Femur (tissue), 1 donor: ENCODE data around the gene SUSD3.

Experiments
- DNase-seq: peaks from one replicate; pipeline ENCODE4 v3.0.0-alpha.2; 2017

SUSD3 gene

DNA sequence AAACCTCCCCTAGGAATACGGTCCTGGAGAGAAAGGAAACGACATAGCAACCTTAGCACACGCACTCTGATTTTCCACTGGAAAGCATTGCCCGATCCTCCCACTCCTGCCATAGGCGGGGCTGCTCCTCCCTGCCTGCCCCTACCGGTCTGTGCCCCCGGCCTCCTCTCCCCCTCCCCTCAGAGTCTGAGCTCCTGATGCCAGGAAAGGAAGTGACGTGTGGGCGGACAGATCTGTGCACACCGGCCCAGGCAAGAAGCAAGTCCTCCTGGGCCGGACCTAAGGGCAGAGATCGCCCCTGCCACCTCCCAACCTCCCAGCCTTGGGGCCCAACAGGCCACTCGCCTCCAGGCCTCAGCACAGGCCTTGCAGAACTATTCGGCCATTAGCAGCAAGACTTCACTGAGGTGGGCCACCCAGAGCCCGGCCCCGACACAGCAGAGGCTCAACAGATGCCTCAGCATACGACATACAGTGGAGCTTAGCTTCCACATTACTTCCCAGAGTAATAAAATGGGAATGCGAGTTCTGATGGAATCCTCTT is 68.4 kb downstream of the SUSD3 start:
- peak; percentile 83 for DNase-seq

DNA sequence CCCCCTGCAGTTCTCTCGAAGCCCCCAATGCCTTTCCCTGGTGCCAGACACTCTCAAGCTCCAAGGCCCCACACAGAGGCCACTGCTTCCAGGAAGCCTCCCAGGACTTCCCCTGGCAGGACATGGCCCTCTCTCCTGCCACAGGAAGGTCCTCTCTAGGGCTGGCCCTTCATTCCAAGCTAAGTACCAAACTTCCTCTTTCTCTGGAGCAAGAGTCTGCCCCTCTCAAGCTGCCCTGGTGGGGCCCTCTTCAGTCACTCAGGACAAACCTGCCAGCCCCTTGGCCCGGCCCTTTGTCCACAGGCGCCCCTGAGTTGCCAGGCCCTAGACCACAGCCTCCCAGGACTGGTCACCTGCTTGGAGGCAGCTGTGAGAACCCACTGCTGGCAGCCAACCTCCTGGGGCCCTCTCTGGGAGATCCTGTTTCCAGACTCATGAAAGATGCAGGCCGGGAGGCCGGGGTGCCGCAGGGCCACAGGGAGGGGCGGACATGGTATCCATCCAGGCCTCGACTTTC is 69.0 kb downstream of the SUSD3 start:
- DNase-seq: peak; percentile 78

DNA sequence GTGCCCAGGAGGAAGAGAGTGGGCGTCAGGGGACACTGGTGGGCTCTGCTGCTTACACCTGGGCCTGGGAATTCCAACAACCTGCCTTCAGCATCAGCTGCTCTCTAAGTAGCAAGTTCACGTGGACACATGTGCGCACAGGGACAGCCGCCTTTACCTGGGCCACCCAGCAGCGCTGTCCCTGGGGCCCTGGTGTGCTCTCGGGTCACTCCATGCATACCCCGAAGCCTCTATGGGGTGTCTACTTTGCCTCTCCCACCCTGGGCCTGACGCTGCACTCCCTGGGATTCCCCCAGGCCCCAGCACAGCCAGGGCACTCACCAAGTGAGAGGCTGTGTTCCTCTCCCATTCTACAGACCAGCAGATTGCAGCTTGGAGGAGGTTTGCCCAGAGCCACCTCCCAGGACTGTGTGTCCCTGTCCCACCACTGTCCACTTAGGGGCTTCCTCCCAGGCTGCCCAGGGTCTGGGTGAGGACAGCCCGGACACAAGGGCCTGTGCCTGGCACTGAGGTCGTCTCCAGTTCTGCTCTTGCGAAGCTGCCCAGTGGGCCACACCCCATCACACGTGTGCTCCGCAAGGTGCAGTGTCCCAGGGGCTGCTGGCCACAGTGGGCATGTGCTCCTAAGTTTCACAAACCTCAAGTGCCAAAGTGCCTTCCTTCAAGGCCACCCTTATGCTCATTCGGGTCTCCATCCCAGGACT is 69.7 kb downstream of the SUSD3 start:
- DNase-seq: peak; percentile 15

DNA sequence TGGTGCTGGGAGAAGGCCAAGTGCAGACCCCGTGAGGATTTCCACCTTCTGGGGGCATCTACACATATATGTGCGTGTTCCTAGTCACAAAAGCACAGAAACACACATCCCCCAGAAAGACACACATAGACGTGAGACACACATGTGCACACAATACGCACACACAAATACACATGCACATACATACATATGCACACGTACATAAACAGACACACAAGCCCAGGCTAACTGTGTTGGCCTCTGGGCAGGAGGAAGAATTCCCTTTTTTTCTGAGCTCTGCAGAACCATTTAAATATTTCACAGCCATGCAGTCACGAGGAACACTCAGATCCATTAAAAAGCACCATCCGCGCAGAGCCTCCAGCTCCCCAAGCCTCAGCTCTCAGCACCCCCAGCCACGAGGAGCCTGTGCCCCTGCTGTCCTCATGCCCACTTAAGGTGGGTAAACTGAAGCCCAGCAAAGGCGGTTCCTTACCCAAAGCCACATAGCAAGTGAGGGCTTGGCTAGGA is 70.3 kb downstream of the SUSD3 start:
- DNase-seq: peak; percentile 12

DNA sequence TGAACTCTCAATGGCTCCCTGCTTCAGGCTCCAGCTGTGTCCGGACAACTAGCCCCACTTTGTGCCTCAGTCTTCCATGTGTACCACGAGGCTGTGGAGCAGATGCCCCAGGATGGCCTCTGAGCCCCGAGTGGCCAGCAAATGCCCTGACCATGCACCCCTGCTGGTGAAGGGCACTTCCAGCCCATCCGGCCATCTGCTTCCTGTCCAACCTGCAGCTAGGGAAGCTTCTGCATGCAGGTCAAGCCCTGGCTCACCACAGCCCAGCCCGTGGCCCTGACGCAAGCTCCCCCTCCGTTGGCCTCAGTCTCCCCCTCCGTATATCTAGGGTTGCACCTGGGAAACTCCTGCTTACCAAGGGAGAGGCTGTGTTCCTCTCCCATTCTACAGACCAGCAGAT is 70.8 kb downstream of the SUSD3 start:
- peak; percentile 46 for DNase-seq

DNA sequence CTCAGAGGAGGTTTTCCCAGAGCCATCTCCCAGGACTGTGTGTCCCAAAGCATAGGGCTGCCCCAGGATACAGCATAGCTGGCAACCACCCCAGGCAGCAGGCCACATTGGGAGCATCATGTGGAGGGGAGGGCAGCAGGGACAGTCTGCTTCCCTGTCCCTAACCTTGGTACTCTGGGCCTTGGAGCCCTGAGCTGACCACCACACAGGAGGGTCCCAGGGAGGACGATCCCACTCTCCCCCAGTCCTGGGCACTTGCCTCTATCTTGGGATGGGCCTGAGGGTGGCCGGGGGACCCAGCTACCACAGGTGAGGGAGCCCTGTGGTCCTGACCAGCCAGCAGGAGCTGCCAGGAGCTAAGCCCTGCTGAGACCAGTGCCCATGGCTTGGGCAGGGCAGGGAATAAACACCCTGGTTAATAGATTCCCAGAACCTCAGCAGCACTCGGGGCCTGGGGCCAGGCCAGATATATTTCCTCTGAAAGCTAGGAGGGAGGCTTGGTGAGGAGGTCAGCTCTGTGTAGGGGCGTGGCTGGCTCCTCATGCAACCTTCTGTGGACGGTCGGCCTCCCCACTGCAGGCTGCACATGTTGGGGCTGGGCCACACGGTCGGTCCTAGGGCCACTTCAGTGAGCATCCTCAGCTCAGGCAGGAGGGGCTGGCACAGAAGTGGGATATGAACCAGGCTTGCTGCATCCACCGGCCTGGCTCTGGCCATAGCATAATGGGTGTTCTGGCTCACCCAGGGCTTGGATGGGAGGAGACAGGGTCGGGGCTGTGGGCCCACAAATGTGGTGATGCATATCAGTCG is 71.4 kb downstream of the SUSD3 start:
- DNase-seq: peak; percentile 23

DNA sequence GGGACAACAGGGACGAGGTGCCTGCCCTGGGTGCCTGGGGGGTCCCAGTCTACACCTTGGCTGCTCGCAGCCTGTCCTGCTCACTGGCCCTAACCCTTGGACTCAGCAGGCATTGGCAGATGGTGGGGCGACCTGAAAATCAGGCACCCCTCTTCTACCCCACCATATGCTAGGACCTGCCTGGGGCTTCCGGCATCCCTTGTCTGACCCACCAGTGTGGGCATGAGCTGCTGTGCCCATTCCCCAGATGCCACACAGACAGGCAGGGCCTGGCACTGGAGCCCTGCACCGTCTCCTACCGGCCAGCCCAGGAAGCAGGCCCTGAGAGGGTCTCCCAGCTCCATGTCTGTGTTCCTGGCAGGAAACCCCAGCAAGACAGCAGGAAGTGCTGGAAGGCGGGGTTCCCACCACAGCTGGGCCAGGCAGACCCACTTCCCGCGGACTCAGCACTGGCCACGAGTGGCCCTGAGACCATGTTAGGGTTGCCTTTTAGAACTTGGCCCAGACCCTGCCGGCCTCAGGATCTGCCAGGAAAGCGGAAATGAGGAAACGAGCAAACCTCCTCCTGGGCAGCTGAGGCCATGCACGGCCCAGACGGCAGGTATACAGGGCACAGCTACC is 72.5 kb downstream of the SUSD3 start:
- DNase-seq: peak; percentile 72

DNA sequence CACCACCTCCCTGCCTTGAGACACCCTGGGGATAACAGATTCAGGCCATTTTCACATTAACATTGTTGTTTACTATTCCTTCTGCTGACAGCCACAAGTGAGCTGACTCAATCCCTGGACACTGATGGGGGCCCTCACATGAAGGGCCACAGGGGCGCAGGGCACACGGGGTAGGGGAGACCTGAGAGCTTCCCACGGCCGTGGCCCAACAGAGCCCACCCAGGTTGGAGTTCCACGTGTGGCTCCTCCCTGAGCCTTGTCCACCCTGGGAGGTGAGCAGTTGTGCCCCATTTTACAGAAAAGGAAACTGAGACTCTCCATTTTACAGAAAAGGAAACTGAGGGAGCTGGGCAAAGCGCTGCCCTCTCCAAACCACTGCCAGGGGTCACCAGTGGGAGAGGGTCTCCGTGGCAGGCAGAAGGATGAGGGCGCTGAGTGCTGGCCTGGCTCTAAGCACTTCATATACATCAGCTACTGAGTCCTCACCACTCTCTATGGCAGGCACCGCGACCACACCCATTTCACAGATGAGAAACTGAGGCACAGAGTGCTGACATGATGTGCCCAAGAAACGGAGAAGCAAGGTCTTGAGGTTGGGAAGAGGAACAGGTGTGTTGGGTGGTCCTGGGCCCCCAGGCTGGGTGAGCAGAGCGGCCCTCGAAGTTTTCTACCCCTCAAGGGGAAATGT is 73.2 kb downstream of the SUSD3 start:
- DNase-seq: no peak

DNA sequence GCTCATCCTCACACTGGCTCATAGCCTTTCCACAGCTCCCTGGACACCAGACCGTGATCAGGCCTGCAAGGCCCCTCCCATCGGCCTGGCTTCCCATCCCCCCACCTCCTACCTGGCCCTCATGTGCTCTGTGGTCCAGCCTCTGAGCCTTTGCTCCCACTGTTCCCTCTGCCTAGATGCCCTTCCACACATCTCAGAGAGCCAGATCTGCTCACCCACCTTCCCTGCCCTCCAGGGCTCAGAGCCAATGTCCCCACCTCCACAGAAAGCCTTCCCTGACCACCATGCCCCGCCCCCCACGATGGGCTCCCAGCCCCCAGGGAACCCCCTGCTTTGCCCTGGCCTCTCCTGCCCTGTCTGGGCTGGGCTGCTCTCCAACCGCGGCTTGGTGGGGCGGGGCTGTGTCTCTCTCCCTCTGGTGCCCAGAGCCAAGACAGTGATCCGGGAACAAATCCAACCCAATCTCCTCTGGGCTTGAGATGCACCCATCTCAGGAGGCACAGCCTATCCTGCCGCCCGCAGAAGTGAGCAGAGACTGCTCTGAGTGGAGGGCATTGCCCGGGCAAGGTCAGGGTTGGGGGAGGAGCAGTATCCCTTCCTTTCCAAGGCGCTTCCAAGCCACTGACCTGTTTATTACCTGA is 73.9 kb downstream of the SUSD3 start:
- peak; percentile 77 for DNase-seq

DNA sequence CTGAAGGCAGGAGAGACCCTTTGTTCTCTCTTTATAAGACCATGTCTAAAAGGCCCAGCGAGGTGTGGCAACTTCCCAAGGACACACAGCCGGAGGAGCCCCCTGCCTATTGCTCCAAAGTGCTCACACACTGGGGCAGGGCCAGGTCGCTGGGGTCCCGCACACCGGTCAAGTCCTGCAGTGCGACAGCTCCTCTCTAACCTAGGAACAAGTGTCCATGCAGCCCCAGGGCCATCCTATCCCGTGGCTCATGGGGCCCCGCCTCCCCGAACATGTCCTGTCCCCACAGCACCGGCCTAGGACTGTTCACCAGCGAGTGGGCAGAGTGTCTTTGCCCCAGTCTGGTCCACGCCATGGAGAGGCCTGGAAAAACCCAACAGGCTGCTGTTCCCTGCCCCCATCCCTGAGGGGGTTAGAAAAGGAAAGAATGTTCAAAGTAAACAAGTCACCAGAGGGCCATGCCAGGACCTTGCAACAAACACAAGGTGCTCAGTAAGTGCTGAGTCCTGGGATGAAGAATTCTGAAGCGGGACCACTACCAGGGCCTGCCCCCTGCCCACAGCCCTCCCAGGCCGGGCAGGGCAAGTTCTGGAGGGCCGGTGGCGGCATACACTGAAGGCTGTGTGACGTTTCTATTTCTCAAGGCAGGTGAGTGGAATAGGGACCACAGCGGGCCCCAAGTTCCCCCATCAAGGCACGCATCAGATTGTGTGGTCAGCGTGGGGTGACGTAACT is 74.6 kb downstream of the SUSD3 start:
- peak; percentile 44 for DNase-seq

DNA sequence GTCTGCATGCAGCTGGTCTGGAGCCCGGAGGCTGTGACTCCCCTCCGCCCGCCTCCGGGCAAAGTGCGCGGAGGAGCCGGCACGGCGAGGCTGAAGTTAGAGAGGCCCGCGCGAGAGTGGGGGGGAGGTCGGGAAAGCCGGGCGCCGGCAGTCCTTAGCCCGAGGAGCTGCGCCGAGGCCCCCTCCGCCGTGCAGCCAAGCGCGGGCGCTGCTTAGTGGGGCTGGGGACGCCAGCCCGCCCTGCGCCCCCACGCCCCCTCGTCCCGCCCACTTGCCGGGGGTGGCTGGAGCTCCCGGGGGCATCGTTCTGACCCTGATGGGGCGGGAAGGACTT is 75.1 kb downstream of the SUSD3 start:
- DNase-seq: peak; percentile 89

DNA sequence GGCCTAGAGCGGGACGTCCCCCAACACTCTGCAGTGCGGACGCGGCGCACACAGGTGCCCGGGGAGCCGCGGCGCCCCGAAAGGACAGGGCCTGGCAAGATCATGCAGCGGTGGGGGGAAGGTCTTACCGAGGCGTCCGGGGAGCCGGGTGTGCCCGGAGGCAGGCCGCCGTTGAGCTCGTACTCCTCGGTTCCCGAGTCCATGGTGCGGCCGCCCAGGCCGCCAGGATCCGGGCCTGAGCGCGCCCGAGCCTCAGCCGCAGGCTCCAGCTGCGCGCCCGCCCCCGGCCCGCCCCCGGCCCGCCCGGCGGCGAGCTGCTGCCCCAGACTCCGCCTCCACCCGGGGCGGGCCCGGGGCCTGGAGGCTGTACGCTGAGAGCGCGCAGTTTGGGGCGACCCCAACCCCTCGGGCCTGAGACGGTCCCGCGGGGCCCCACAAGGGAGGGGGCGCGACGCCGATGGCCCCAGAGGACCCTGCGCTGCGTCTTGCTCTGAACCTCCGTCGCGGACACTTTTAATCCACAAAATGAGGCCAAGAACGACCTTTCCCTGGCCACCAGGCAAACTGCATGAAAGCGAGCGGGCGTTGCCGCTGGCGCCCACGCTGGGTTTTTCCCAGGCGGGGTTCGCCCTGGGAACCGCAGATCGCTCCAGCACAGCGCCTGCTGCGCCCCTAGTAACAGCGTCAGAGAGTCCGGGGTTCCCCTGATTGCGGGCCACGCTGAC is 75.7 kb downstream of the SUSD3 start, which contains the start of gene NINJ1:
Gene NINJ1, minus strand, starts transcription at position 237 of the 725 bp plus-strand sequence. Its CDS starts 34 bp downstream, at position 203.
- peak; percentile 88 for DNase-seq
